GM18867 (cell line): ENCODE results near the gene P2RX7.

Experiments
- ATAC-seq: cut with Tn5 transposase; IDR thresholded peaks from one replicate; pipeline ENCODE4 v1.9.1; 2021; ENCODE audit warnings: mild to moderate bottlenecking, moderate library complexity; ENCODE audit not compliant: unreplicated experiment

P2RX7 gene

GRCh38 chr12:121110211-121110940 is 22.3 kb upstream of the P2RX7 start:
- ATAC-seq = no peak

GRCh38 chr12:121111684-121112083 is 21.0 kb upstream of the P2RX7 start:
- ATAC-seq = no peak

- no peak for ATAC-seq
These were observed 20.2 kb upstream of the P2RX7 start for GRCh38 chr12:121112496-121112895.

GRCh38 chr12:121113057-121113456 is 19.6 kb upstream of the P2RX7 start:
- ATAC-seq = no peak

- ATAC-seq = no peak
These were observed 18.5 kb upstream of the P2RX7 start for GRCh38 chr12:121114019-121114639.

GRCh38 chr12:121114806-121115205 is 17.9 kb upstream of the P2RX7 start:
- no peak for ATAC-seq

- no peak for ATAC-seq
These were observed 17.1 kb upstream of the P2RX7 start for GRCh38 chr12:121115530-121115929.

GRCh38 chr12:121116318-121117225 is 16.1 kb upstream of the P2RX7 start:
- no peak for ATAC-seq

- no peak for ATAC-seq
These were observed 15.4 kb upstream of the P2RX7 start for GRCh38 chr12:121117226-121117777.

GRCh38 chr12:121120323-121120722 is 12.4 kb upstream of the P2RX7 start:
- no peak for ATAC-seq

- no peak for ATAC-seq
These were observed 11.5 kb upstream of the P2RX7 start for GRCh38 chr12:121120989-121121755.

GRCh38 chr12:121121805-121122204 is 10.9 kb upstream of the P2RX7 start:
- no peak for ATAC-seq

GRCh38 chr12:121123488-121123887 is 9.2 kb upstream of the P2RX7 start:
- no peak for ATAC-seq

GRCh38 chr12:121124402-121125109 is 8.1 kb upstream of the P2RX7 start:
- no peak for ATAC-seq

- no peak for ATAC-seq
These were observed 5.2 kb upstream of the P2RX7 start for GRCh38 chr12:121127501-121127900.

GRCh38 chr12:121128908-121129810 is 3.5 kb upstream of the P2RX7 start:
- ATAC-seq = peak; percentile 77

- no peak for ATAC-seq
These were observed 2.9 kb upstream of the P2RX7 start for GRCh38 chr12:121129811-121130147.

- no peak for ATAC-seq
These were observed 1.8 kb upstream of the P2RX7 start for GRCh38 chr12:121130866-121131373.

GRCh38 chr12:121131941-121132341 is 735 bp upstream of the P2RX7 start:
- no peak for ATAC-seq
